GM12873 (cell line): ENCODE results near the gene MXD4.

Experiments
- TF ChIP-seq, protein P1 (sequence below): IDR thresholded peaks from 2 replicates; pipeline ENCODE4 v1.5.1; 2012; ENCODE audit warnings: low read depth, mild to moderate bottlenecking, moderate library complexity, low read length, control low read depth; ENCODE audit not compliant: insufficient read depth; ENCODE audit errors: missing control alignments

The MXD4 gene

DNA sequence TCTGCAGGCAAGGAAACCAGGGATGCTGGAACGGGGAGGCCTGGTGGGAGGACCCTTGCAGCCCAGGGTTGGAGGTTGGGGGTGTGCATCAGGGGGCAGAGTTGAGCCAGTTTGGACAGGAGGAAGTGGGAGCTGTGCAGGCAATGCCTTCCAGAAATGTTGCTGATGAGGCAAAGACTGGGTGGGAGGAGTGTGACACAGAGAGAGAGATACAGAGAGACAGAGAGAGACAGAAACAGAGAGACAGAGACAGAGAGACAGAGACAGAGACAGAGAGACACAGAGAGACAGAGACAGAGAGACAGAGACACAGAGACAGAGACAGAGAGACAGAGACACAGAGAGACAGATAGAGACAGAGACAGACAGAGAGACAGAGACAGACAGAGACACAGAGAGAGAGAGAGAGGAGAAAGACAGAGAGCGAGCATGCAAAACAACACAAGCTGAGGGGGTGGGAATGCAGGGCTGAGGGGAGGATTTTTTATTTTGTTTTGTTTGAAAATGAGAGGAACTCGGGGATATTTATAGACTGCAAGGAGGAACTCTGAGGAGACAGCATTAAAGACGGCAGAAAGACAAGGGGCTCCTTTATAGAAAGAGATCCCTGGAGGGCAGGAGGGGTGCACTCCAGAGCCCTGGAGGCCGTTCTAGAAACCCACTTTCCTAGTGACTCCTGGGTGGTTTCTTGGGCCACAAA lies 18.1 kb downstream of the MXD4 start:
- TF ChIP-seq, protein P1, sequence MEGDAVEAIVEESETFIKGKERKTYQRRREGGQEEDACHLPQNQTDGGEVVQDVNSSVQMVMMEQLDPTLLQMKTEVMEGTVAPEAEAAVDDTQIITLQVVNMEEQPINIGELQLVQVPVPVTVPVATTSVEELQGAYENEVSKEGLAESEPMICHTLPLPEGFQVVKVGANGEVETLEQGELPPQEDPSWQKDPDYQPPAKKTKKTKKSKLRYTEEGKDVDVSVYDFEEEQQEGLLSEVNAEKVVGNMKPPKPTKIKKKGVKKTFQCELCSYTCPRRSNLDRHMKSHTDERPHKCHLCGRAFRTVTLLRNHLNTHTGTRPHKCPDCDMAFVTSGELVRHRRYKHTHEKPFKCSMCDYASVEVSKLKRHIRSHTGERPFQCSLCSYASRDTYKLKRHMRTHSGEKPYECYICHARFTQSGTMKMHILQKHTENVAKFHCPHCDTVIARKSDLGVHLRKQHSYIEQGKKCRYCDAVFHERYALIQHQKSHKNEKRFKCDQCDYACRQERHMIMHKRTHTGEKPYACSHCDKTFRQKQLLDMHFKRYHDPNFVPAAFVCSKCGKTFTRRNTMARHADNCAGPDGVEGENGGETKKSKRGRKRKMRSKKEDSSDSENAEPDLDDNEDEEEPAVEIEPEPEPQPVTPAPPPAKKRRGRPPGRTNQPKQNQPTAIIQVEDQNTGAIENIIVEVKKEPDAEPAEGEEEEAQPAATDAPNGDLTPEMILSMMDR = peak; percentile 29

- TF ChIP-seq, protein P1 = no peak
These were observed 20.2 kb downstream of the MXD4 start, which contains the start of the genes HAUS3 and POLN for GRCh38 chr4:2241410-2242353. Gene HAUS3, minus strand, starts transcription at chr4:2242121. Its CDS starts 1,175 bp downstream, at chr4:2240946. Gene POLN, minus strand, starts transcription at chr4:2242121. Its CDS starts 12,890 bp downstream, at chr4:2229231.

GRCh38 chr4:2241003-2241402 lies 20.9 kb downstream of the MXD4 start:
- TF ChIP-seq, protein P1 = no peak

GRCh38 chr4:2236944-2237666 lies 24.8 kb downstream of the MXD4 start:
- TF ChIP-seq, protein P1 = no peak

DNA sequence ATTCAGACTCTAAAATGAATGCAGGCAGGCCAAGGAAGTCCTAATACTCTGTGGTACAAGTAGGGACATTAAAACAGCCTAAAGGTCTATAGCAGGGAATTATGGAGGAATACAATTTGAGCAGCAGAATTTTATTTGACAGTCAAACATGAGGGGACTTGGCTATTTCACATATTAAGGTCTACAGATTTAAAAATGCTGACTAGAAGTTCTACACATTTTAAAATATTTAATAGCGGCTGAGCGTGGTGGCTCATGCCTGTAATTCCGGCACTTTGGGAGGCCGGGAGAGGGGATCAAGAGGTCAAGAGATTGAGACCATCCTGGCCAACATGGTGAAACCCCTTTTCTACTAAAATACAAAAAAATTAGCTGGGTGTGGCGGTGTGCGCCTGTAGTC lies 30.8 kb downstream of the MXD4 start:
- TF ChIP-seq, protein P1 = no peak

- TF ChIP-seq, protein P1 = no peak
These were observed 35.6 kb downstream of the MXD4 start for GRCh38 chr4:2226261-2226660.
